ENCODE data around the gene AKAP13.

The AKAP13 gene

DNA sequence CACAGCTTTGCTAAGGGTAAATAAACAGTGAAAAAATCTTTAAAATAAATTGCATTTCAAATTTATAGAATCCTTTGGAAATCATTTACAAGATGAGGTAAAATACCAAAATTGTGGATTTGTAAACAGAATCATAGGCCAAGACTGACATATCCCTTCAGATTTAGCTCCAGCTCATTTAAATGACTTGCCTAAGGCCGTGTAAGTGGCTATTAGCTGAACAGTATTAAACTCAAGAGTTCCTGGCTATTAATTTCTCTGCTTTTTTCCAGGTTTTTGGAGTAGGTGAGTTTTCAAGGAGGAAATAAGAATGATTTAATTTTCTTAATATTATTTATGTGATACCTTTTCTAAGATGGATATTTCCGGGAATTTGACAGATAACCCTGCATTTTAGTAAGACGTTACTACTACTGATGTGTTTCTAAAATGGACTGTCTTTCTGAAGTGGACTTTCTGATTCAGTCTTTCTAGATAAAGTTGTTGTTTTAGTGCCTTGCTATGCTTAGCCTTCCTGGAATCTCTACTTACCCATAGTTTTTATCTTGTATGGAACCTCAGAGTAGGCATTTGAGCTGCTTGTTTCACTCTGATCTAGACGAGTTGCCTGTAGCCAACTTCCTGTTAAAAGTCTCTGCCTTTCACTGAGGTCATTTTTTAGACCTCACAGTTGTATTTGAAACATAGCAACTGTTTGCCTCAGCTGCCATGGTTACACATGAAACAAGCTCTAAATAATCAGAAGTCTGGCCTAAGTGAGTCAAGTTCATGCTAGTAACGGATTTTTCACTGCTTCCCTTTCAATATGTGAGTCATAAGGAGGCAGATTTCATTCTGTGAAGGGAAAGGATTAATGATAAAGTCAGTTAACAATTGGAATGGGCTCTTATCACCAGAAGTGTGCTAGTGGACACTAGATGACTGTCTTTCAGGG, 287.4 kb downstream of the AKAP13 start:
- Histone ChIP-seq H2AFZ (ENCODE audit: low read depth, low read length) (no peak overlapping the region), H3K36me3 (ENCODE audit: insufficient read depth, low read length) (peaks cover 54% of the 10 kb centered on the region), H3K9me3 (ENCODE audit: low read length) (peaks cover 4% of the 10 kb centered on the region), H3K4me3 (ENCODE audit: low read length) (no peak overlapping the region), H3K4me1 (ENCODE audit: insufficient read depth, low read length) (peaks cover 13% of the 10 kb centered on the region), H3K27me3 (ENCODE audit: insufficient read depth, low read length) (no peaks in the 10 kb centered on the region)

- Histone ChIP-seq H3K27me3 (ENCODE audit: insufficient read depth, low read length) (no peaks in the 10 kb centered on the region), H2AFZ (ENCODE audit: low read depth, low read length) (no peak overlapping the region), H3K4me3 (ENCODE audit: low read length) (no peak overlapping the region), H3K4me1 (ENCODE audit: insufficient read depth, low read length) (peaks cover 13% of the 10 kb centered on the region), H3K36me3 (ENCODE audit: insufficient read depth, low read length) (peaks cover 53% of the 10 kb centered on the region), H3K9me3 (ENCODE audit: low read length) (no peaks in the 10 kb centered on the region)
These were observed 290.8 kb downstream of the AKAP13 start for GRCh38 chr15:85671156-85671555.

- H3K36me3 ChIP-seq (ENCODE audit: insufficient read depth, low read length) = peaks cover 60% of the 10 kb centered on the region
- no peak overlapping the region for H2AFZ ChIP-seq (ENCODE audit: low read depth, low read length)
- H3K4me1 ChIP-seq (ENCODE audit: insufficient read depth, low read length) = peaks cover 8% of the 10 kb centered on the region
- H3K9me3 ChIP-seq (ENCODE audit: low read length) = no peaks in the 10 kb centered on the region
- H3K27me3 ChIP-seq (ENCODE audit: insufficient read depth, low read length) = no peaks in the 10 kb centered on the region
- H3K4me3 ChIP-seq (ENCODE audit: low read length) = no peak overlapping the region
These were observed 292.1 kb downstream of the AKAP13 start for GRCh38 chr15:85672332-85673084.

GRCh38 chr15:85673326-85673725, 292.9 kb downstream of the AKAP13 start:
- H3K27me3 ChIP-seq (ENCODE audit: insufficient read depth, low read length) = no peaks in the 10 kb centered on the region
- no peaks in the 10 kb centered on the region for H3K9me3 ChIP-seq (ENCODE audit: low read length)
- H2AFZ ChIP-seq (ENCODE audit: low read depth, low read length) = no peak overlapping the region
- peaks cover under 1% of the 10 kb centered on the region for H3K4me1 ChIP-seq (ENCODE audit: insufficient read depth, low read length)
- H3K36me3 ChIP-seq (ENCODE audit: insufficient read depth, low read length) = peaks cover 60% of the 10 kb centered on the region
- H3K4me3 ChIP-seq (ENCODE audit: low read length) = no peak overlapping the region

DNA sequence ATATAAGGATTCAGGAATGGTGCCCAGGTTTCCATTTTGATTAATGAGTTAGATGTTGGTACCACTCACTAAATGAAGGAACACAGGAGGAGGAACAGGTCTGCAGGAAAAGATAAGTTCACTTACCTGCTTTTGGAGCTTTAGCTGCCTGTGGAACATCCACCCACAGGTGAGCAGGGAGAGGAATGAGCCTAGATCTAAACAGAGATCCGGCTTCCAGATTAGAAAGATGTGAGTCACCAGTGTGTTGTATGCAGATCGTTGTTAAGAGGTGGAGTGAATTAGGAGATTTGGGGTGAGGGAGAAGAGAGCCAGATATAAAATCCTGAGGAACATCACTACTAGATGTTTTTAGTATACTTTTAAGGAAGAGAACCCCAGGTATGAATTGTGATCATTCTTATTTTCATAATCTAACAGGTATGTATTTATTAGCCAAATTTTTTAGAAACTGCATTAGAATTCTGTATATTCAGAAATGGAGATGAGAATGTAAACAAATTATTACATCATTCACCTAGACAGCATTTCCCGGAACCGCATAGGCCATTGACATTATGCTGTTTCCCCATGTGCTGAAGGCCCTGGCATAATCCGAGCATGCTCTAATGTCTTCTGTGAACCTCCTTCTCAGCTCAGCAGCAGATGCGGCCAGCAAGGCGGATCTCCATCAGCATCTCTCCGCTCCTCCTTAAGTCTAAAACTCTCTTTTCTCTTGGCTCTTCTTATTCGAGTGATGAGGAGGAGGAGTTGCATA, 296.1 kb downstream of the AKAP13 start:
- Histone ChIP-seq H3K4me3 (ENCODE audit: low read length) (no peak overlapping the region), H3K36me3 (ENCODE audit: insufficient read depth, low read length) (peaks cover 47% of the 10 kb centered on the region), H2AFZ (ENCODE audit: low read depth, low read length) (no peak overlapping the region), H3K9me3 (ENCODE audit: low read length) (no peaks in the 10 kb centered on the region), H3K4me1 (ENCODE audit: insufficient read depth, low read length) (no peaks in the 10 kb centered on the region), H3K27me3 (ENCODE audit: insufficient read depth, low read length) (no peaks in the 10 kb centered on the region)

DNA sequence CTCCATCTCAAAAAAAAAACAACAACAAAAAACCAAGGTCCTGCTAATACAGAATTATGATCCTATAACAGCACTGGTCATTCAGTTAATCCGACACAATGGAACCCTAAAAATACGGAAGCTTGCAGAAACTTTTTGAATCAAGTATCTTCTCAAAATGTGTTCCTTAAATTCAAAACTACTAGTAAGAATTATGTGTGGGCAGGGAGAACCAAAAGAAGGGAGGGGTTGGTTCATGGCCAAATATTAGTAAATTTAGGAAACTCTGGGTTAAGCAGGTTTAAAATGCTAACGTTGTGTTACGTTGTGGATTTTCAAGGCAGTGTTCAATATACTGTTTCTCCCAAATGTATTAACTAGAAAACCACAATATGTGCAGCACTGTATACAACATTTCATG, 298.8 kb downstream of the AKAP13 start:
- no peaks in the 10 kb centered on the region for H3K4me1 ChIP-seq (ENCODE audit: insufficient read depth, low read length)
- no peaks in the 10 kb centered on the region for H3K9me3 ChIP-seq (ENCODE audit: low read length)
- H3K27me3 ChIP-seq (ENCODE audit: insufficient read depth, low read length) = no peaks in the 10 kb centered on the region
- H2AFZ ChIP-seq (ENCODE audit: low read depth, low read length) = no peak overlapping the region
- H3K4me3 ChIP-seq (ENCODE audit: low read length) = no peak overlapping the region
- H3K36me3 ChIP-seq (ENCODE audit: insufficient read depth, low read length) = peaks cover 39% of the 10 kb centered on the region

- peaks cover 44% of the 10 kb centered on the region for H3K36me3 ChIP-seq (ENCODE audit: insufficient read depth, low read length)
These were observed 301.0 kb downstream of the AKAP13 start for GRCh38 chr15:85681386-85681785.

DNA sequence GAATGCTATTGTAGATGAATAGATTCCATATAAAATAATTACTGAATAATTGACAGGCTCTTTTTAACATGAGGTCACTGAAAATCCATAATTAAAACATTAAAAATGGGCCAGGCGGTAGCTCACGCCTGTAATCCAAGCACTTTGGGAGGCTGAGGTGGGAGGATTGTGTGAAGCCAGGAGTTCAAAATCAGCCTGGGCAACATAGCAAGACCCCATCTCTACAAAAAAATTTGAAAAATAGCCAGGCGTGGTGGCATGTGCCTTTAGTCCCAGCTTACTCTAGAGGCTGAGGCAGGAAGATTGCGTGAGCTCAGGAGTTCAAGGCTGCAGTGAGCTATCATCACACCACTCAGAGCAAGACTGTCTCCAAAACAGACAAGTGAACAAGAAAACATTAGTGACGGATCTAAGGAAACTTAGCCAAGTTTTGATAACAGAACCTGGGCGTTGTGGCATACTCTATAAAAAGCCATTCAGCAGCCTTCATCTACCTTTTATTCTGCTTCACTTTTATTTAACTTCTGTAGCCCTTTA, 303.8 kb downstream of the AKAP13 start:
- no peaks in the 10 kb centered on the region for H3K9me3 ChIP-seq (ENCODE audit: low read length)
- H3K4me1 ChIP-seq (ENCODE audit: insufficient read depth, low read length) = peaks cover 2% of the 10 kb centered on the region
- no peaks in the 10 kb centered on the region for H3K27me3 ChIP-seq (ENCODE audit: insufficient read depth, low read length)
- H2AFZ ChIP-seq (ENCODE audit: low read depth, low read length) = no peak overlapping the region
- H3K36me3 ChIP-seq (ENCODE audit: insufficient read depth, low read length) = peaks cover 44% of the 10 kb centered on the region
- no peak overlapping the region for H3K4me3 ChIP-seq (ENCODE audit: low read length)

More at GRCh38 chr15:85681386-85681785, 301.0 kb downstream of the AKAP13 start:
- H3K4me1 ChIP-seq (ENCODE audit: insufficient read depth, low read length) = no peaks in the 10 kb centered on the region
- H2AFZ ChIP-seq (ENCODE audit: low read depth, low read length) = no peak overlapping the region
- no peaks in the 10 kb centered on the region for H3K27me3 ChIP-seq (ENCODE audit: insufficient read depth, low read length)
- H3K9me3 ChIP-seq (ENCODE audit: low read length) = no peaks in the 10 kb centered on the region
- no peak overlapping the region for H3K4me3 ChIP-seq (ENCODE audit: low read length)

GRCh38 chr15:85685356-85685755, 305.0 kb downstream of the AKAP13 start:
- no peaks in the 10 kb centered on the region for H3K27me3 ChIP-seq (ENCODE audit: insufficient read depth, low read length)
- H3K4me1 ChIP-seq (ENCODE audit: insufficient read depth, low read length) = peaks cover 13% of the 10 kb centered on the region
- no peaks in the 10 kb centered on the region for H3K9me3 ChIP-seq (ENCODE audit: low read length)
- H3K4me3 ChIP-seq (ENCODE audit: low read length) = no peak overlapping the region
- no peak overlapping the region for H2AFZ ChIP-seq (ENCODE audit: low read depth, low read length)
- H3K36me3 ChIP-seq (ENCODE audit: insufficient read depth, low read length) = peaks cover 41% of the 10 kb centered on the region

DNA sequence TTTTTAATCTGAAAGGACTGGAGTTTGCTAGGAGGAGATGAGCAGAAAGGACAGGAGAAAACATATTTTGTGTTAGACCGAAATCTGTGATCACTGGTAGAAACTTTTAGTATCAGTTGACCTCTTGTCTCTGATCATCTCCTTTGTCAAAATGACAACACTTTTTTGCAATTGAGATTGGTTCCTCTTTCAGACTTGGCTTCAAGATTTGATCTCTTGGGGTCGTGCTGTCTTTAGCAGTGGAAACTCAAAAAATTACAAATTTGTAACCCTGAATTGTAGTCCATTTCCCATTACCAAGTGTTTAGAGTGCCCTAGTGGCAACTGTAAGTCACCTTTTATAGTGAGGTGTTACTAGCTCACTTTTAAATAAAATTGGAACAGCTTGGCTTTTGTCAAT, 306.9 kb downstream of the AKAP13 start:
- no peaks in the 10 kb centered on the region for H3K9me3 ChIP-seq (ENCODE audit: low read length)
- H3K4me1 ChIP-seq (ENCODE audit: insufficient read depth, low read length) = peaks cover 13% of the 10 kb centered on the region
- peaks cover 41% of the 10 kb centered on the region for H3K36me3 ChIP-seq (ENCODE audit: insufficient read depth, low read length)
- no peak overlapping the region for H3K4me3 ChIP-seq (ENCODE audit: low read length)
- no peaks in the 10 kb centered on the region for H3K27me3 ChIP-seq (ENCODE audit: insufficient read depth, low read length)
- H2AFZ ChIP-seq (ENCODE audit: low read depth, low read length) = no peak overlapping the region

GRCh38 chr15:85688711-85689110, 308.3 kb downstream of the AKAP13 start:
- peaks cover 46% of the 10 kb centered on the region for H3K36me3 ChIP-seq (ENCODE audit: insufficient read depth, low read length)
- no peaks in the 10 kb centered on the region for H3K9me3 ChIP-seq (ENCODE audit: low read length)
- no peak overlapping the region for H2AFZ ChIP-seq (ENCODE audit: low read depth, low read length)
- H3K4me3 ChIP-seq (ENCODE audit: low read length) = no peak overlapping the region
- peaks cover 13% of the 10 kb centered on the region for H3K4me1 ChIP-seq (ENCODE audit: insufficient read depth, low read length)
- H3K27me3 ChIP-seq (ENCODE audit: insufficient read depth, low read length) = no peaks in the 10 kb centered on the region

- Histone ChIP-seq H3K27me3 (ENCODE audit: insufficient read depth, low read length) (no peaks in the 10 kb centered on the region), H3K4me3 (ENCODE audit: low read length) (no peak overlapping the region), H3K4me1 (ENCODE audit: insufficient read depth, low read length) (peaks cover 13% of the 10 kb centered on the region), H2AFZ (ENCODE audit: low read depth, low read length) (no peak overlapping the region), H3K9me3 (ENCODE audit: low read length) (no peaks in the 10 kb centered on the region), H3K36me3 (ENCODE audit: insufficient read depth, low read length) (peaks cover 46% of the 10 kb centered on the region)
These were observed 309.3 kb downstream of the AKAP13 start for GRCh38 chr15:85689729-85690128.

All from neuron (in vitro differentiated cells).